SK-N-SH (cell line): ENCODE results near the gene NHP2.

Experiments used
- ELF1 ChIP-seq: IDR thresholded peaks from 2 replicates; pipeline ENCODE4 v1.4.0; 2012
- EP300 ChIP-seq, 2 experiments: IDR thresholded peaks; 2 replicates each; pipeline versions ENCODE4 v1.4.0 to v1.6.1; 2012; ENCODE audit warnings: borderline replicate concordance in 1 of 2, low read depth in 1 of 2, low read length in 1 of 2
- MEF2A ChIP-seq: IDR thresholded peaks from 2 replicates; pipeline ENCODE4 v1.4.0; 2012; ENCODE audit warnings: low read depth, borderline replicate concordance
- POLR2AphosphoS5 ChIP-seq: IDR thresholded peaks from 2 replicates; pipeline ENCODE4 v1.6.1; 2012; ENCODE audit warnings: low read depth, low read length
- RCOR1 ChIP-seq: fragments of 150-350 bp; IDR thresholded peaks from 2 replicates; pipeline ENCODE4 v1.6.1; 2017; ENCODE audit warnings: antibody characterized with exemption, low read length
- TAF1 ChIP-seq: IDR thresholded peaks from 2 replicates; pipeline ENCODE4 v1.6.1; 2012; ENCODE audit warnings: low read depth, mild to moderate bottlenecking, low read length, moderate library complexity, borderline replicate concordance
- TCF12 ChIP-seq: IDR thresholded peaks from 2 replicates; pipeline ENCODE4 v1.4.0; 2012
- TF ChIP-seq, protein P1 (sequence below): fragments of 200-600 bp; sonication (generic); IDR thresholded peaks from 2 replicates; pipeline ENCODE4 v1.6.1; 2017; ENCODE audit warnings: antibody characterized with exemption, mild to moderate bottlenecking, moderate library complexity
- TF ChIP-seq, protein P2 (sequence below): fragments of 150-350 bp; IDR thresholded peaks from 2 replicates; pipeline ENCODE4 v1.6.1; 2017; ENCODE audit warnings: antibody characterized with exemption, low read length, low read depth, borderline replicate concordance
- TF ChIP-seq, protein P3 (sequence below): IDR thresholded peaks from 2 replicates; pipeline ENCODE4 v1.4.0; 2012; ENCODE audit warnings: low read depth, borderline replicate concordance
- TF ChIP-seq, protein P4 (sequence below): IDR thresholded peaks from 2 replicates; pipeline ENCODE4 v1.6.1; 2012; ENCODE audit warnings: mild to moderate bottlenecking, low read depth, low read length, moderate library complexity
- TF ChIP-seq, protein P5 (sequence below): IDR thresholded peaks from 2 replicates; pipeline ENCODE4 v1.4.0; 2012; ENCODE audit warnings: low read depth, borderline replicate concordance

DNA sequence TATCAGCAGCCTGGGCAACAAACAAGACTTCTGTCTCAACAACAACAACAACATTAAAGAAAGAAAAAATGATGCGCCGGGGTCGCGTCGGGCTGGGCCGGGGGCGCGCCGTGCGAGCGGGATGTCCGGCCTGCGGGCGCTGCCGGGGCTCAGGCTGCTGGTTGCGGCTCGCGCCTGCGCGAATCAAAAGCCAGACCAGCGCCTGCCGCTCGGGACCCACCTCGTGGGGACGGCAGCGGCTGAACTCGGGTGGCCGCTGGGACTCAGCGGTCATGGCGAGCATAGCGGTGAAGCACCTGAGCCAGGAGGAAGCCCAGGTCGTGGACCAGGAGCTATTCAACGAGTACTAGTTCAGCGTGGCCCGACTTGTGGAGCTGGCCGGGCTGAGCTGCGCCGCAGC lies 11.9 kb upstream of the NHP2 start:
- TF ChIP-seq POLR2AphosphoS5 (no peak), EP300 (IDR thresholded peaks at IDR 0.05; ENCODE audit: borderline replicate concordance in 1 of 2, low read depth in 1 of 2, low read length in 1 of 2) (no peak), TAF1 (no peak), ELF1 (no peak), MEF2A (no peak), RCOR1 (no peak), TCF12 (no peak)
- TF ChIP-seq, protein P1, sequence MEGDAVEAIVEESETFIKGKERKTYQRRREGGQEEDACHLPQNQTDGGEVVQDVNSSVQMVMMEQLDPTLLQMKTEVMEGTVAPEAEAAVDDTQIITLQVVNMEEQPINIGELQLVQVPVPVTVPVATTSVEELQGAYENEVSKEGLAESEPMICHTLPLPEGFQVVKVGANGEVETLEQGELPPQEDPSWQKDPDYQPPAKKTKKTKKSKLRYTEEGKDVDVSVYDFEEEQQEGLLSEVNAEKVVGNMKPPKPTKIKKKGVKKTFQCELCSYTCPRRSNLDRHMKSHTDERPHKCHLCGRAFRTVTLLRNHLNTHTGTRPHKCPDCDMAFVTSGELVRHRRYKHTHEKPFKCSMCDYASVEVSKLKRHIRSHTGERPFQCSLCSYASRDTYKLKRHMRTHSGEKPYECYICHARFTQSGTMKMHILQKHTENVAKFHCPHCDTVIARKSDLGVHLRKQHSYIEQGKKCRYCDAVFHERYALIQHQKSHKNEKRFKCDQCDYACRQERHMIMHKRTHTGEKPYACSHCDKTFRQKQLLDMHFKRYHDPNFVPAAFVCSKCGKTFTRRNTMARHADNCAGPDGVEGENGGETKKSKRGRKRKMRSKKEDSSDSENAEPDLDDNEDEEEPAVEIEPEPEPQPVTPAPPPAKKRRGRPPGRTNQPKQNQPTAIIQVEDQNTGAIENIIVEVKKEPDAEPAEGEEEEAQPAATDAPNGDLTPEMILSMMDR: no peak
- TF ChIP-seq, protein P2, sequence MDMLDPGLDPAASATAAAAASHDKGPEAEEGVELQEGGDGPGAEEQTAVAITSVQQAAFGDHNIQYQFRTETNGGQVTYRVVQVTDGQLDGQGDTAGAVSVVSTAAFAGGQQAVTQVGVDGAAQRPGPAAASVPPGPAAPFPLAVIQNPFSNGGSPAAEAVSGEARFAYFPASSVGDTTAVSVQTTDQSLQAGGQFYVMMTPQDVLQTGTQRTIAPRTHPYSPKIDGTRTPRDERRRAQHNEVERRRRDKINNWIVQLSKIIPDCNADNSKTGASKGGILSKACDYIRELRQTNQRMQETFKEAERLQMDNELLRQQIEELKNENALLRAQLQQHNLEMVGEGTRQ: no peak
- TF ChIP-seq, protein P3, sequence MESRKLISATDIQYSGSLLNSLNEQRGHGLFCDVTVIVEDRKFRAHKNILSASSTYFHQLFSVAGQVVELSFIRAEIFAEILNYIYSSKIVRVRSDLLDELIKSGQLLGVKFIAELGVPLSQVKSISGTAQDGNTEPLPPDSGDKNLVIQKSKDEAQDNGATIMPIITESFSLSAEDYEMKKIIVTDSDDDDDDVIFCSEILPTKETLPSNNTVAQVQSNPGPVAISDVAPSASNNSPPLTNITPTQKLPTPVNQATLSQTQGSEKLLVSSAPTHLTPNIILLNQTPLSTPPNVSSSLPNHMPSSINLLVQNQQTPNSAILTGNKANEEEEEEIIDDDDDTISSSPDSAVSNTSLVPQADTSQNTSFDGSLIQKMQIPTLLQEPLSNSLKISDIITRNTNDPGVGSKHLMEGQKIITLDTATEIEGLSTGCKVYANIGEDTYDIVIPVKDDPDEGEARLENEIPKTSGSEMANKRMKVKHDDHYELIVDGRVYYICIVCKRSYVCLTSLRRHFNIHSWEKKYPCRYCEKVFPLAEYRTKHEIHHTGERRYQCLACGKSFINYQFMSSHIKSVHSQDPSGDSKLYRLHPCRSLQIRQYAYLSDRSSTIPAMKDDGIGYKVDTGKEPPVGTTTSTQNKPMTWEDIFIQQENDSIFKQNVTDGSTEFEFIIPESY: no peak
- TF ChIP-seq, protein P4, sequence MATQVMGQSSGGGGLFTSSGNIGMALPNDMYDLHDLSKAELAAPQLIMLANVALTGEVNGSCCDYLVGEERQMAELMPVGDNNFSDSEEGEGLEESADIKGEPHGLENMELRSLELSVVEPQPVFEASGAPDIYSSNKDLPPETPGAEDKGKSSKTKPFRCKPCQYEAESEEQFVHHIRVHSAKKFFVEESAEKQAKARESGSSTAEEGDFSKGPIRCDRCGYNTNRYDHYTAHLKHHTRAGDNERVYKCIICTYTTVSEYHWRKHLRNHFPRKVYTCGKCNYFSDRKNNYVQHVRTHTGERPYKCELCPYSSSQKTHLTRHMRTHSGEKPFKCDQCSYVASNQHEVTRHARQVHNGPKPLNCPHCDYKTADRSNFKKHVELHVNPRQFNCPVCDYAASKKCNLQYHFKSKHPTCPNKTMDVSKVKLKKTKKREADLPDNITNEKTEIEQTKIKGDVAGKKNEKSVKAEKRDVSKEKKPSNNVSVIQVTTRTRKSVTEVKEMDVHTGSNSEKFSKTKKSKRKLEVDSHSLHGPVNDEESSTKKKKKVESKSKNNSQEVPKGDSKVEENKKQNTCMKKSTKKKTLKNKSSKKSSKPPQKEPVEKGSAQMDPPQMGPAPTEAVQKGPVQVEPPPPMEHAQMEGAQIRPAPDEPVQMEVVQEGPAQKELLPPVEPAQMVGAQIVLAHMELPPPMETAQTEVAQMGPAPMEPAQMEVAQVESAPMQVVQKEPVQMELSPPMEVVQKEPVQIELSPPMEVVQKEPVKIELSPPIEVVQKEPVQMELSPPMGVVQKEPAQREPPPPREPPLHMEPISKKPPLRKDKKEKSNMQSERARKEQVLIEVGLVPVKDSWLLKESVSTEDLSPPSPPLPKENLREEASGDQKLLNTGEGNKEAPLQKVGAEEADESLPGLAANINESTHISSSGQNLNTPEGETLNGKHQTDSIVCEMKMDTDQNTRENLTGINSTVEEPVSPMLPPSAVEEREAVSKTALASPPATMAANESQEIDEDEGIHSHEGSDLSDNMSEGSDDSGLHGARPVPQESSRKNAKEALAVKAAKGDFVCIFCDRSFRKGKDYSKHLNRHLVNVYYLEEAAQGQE: no peak
- TF ChIP-seq, protein P5, sequence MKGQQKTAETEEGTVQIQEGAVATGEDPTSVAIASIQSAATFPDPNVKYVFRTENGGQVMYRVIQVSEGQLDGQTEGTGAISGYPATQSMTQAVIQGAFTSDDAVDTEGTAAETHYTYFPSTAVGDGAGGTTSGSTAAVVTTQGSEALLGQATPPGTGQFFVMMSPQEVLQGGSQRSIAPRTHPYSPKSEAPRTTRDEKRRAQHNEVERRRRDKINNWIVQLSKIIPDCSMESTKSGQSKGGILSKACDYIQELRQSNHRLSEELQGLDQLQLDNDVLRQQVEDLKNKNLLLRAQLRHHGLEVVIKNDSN: no peak
